Measurements from ENCODE around the gene HNRNPC.
A peak's percentile ranks its signal among the peaks of the same experiment; 100 is the strongest.
"Not testable (repeated sequence)": the region's sequence is repeated elsewhere in the genome, so short reads cannot be mapped to it uniquely, and the experiment has no call there.

Gene HNRNPC

DNA sequence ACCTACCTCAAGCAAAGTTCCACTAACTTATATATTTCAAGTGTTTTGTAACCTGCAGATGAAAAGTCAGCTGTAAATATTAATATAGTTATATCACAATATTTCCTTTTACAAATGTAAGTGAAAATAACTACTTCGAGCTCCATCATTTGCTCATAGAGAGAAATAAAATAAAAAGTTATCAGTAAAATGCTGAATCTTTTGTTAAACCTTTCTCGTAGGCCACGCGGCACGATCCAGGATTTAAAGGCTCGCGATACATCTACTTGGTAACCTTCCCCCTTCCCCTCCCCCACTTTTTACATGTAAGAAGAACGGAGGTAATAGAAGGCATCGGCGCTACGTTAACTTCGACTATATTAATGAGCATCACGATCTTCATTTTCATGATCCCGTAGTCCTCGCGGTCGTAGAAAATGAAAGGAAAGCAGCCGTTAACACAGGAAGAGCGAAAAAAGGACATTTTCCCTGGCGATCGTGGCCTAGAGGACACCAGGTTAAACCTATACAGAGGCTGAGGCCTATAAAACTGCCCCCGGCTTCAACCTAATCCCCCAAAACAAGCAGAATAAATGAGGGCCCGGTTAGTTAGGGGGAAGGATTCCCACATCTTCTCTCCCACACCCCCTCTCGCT lies 508 bp downstream of the HNRNPC start:
- DNase-seq = peak; percentile 39

DNA sequence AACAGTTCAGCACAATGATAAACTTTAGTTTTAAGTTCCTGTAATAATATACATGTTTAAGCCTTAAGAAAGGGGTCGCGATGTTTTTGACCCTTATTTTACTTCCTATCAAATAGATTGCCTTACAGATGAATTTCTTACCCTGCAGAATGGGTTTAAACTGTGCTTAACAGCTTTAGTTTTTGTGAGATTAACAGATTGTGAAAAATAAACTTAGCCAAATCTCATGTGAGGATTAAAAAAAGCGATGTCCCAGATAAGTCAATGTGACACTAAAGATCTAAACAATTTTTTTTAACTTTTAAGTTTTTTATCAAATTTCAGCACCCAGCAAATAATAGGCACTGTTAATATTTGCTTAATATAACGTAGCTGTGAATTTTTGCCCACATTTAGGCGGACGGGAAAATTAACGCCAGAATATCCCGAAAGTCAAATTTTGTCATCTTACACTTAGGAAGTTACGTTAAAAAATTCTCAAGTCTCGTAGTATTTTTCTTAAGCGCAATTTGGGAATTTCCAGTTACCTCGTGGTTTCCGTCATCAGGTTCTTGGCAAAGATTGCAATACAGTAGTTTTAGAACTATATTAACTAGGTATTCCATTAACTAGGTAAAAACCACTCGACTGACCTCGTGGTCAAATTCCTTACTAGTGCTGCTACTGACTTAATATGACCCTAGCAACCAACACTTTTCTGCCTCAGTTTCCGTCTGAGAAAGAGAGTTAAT lies 1.2 kb downstream of the HNRNPC start:
- no peak for DNase-seq

DNA sequence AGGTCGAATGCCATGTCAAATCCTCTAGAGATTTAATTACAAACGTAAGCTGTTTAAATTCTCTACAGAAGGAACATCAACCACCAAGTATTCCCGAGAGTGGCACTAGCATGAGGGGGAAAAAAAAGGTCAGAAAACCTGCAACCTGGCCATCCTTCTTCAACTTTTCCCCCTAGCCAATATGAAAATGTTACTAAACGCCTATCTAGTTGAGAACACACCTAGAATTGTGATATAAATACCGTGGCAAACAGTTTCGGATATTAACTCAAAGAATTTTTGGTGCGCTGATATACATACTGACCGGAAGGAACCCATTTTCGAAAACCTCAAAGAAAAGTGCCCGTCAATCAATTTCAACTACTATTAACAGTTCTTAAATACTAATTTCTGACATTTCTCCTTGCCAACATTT lies 1.8 kb downstream of the HNRNPC start:
- no peak for DNase-seq

DNA sequence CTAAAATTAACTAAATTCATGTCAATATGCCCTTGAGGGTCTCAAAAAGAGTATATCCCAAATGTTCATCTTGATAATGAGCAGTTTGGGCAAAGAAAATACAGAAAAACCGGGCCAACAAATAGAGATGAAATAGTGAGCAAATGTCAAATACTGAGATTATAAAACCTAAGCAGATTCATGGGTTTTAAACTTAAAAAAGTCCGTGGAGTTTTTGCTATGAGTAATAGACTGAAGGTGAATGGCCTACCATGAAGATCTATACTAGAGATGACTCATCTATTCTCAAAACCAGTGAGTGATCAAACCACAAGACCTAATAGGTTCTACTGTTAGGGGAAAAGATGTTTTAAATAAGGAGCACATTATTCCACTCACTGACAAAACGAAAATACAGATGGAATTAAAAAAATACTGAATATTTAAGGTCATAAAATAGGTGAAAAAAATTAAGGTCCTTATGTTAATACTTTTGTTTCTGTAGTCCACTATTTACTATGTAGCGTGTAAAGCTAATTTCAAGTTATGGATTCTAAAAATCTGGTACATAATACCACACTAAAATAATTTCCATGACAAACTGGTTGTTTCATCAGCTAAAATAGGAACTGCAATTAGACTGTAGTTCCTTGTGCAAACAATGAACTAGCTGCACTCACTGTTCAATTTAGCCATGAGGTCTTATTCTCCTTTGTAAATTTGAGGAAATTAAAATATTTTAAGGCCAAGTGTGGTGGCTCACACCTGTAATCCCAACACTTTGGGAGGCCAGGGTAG lies 5.0 kb downstream of the HNRNPC start:
- no peak for DNase-seq

- no peak for DNase-seq
Measured at GRCh38 chr14:21263284-21264024, 5.8 kb downstream of the HNRNPC start.

DNA sequence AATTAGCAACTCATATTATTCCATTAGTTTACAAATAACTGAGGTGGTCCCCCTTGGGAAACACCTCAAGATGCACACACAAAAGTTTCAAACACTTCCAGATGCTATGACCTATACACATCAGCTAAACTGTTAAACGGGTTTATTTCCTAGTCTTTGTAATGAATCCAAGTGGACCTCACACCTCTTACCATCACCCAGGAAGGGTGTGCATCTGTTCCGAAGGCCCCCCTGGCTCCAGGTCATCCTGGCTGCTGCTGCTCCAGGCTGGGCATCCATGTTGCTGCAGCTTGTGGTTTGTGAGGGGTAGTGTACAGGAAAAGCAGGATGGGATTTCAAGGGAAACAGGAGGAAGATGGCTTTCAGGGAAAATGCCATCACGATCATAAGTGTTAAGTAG lies 6.8 kb downstream of the HNRNPC start:
- no peak for DNase-seq

- DNase-seq = no peak
Measured at GRCh38 chr14:21261824-21262223, 7.4 kb downstream of the HNRNPC start.

- DNase-seq = no peak
Measured at GRCh38 chr14:21258889-21259787, 10.1 kb downstream of the HNRNPC start.

DNA sequence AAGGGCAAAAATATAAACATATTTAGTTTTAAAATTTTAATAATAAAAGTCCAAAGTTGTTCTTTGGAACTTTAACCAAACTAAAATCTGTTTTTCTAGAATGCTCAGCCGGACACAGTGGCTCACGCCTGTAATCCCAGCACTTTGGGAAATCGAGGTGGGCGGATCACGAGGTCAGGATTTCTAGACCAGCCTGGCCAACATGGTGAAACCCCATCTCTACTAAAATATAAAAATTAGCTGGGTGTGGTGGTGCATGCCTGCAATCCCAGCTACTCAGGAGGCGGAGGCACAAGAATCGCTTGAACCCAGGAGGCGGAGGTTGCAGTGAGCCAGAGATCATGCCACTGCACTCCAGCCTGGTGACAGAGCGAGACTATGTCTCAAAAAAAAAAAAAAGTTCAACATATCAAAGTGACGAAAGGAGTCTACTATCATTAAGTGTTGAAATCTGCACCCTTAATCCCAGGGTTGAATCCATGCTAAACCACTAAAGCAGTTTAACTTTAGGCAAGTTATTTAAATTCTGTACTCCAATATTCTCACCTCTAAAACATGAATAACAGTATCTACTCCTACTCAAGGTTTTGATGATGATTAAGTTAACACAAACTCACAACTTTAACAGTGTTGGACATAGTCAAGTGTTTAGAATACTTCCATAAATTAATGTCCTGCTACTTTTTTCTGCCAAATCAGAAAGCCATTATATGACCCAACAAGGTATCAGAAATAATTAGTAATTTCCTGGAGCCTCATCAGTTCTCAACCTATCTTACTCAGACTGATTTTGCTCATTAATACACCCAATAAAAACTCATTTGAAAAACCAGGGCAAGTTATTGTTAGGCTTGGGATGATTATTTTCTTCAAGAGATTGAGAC lies 11.0 kb downstream of the HNRNPC start:
- DNase-seq = no peak

GRCh38 chr14:21257394-21257909 lies 11.8 kb downstream of the HNRNPC start:
- DNase-seq = no peak

- no peak for DNase-seq
Measured at GRCh38 chr14:21256539-21257393, 12.5 kb downstream of the HNRNPC start.

- not testable (repeated sequence) for DNase-seq
Measured at GRCh38 chr14:21256102-21256447, 13.2 kb downstream of the HNRNPC start.

DNA sequence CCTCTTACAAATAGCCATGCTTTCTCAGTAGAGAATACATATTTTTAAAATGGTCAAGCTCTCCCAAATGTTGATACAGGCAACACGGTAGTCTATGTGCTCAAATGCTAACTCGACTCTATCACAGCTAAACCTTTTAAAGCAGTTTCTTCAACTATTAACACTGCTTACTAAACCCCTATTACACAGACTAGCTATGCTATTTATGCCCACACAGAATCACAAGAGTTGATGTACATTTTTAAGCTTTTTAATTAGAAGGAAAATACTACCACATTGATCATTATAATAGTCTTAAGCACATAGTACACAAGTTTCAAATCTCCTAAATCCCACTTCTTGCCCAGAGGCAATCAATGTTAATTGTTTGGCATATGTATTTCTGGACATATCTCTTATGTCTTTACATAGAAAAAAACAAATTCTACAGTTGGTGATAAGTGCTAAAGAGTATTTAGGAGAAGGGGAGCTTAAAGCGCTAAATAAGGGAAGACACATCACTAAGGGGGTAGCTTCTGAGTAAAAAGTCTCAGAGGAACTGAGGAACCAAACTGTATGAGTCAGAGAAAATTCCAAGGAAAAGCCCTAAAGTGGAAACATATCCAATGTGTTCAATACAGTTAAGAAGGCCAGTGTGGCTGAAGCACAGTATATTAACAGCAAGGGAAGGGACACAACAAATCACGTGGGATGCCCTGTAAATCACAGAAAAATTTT lies 13.7 kb downstream of the HNRNPC start:
- no peak for DNase-seq

DNA sequence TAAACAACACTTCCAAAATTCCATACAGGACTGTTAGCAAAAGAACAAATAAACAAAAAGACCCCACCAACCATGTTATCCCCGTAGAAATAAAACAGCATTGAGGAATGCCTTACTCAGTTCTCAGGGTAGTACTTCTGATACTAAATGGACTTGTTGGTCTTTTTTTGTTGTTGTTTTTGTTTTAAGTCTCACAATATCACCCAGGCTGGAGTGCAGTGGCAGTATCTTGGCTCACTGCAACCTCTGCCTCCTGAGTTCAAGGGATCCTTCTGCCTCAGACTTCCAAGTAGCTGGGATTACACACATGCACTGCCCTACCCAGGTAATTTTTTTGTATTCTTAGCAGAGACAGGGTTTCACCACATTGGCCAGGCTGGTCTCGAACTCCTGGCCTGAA lies 17.1 kb downstream of the HNRNPC start:
- no peak for DNase-seq

GRCh38 chr14:21251215-21251614 lies 18.0 kb downstream of the HNRNPC start:
- DNase-seq = no peak

DNA sequence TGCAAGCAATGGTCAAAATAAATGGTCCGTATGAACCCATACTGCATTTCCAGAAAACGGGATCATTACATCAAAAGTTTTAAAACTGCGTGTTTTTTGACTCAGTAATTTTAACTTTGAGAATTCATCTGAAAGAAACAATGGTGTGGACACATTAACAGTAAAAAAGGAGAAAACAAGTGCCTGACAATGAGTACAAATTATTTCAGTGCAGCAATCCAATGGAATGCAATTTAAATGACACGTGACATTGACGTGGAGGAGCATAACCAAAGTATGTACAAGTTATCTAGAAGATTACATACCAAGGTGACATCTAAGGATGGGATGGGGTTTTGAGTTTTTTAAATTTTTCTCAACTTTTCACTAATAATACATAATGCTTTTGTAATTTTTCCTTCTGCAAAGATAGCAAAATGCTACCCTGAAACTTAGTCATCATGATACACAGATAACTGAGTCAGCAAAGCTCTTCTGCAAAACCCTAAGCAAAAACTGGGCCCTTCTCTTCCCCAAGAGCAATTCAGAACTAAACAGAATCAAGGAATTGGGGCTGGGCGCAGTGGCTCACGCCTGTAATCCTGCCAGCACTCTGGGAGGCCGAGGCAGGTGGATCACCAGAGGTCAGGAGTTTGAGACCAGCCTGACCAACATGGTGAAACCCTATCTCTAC lies 20.4 kb downstream of the HNRNPC start:
- DNase-seq = no peak

- DNase-seq = no peak
Measured at GRCh38 chr14:21248338-21248737, 20.9 kb downstream of the HNRNPC start.

DNA sequence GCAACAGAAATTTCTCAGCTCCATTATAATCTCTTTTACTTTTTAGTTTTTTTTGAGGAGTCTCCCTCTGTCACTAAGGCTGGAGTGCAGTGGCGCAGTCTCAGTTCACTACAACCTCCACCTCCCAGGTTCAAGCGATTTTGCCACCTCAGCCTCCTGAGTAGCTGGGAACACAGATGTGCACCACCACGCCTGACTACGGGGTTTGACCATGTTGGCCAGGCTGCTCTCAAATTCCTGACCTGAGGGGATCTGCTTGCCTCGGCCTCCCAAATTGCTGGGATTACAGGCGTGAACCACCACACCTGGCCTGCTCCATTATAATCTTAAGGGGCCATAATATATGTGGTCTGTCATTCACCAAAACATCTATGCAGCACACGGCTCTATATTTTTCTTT lies 23.4 kb downstream of the HNRNPC start:
- no peak for DNase-seq

- no peak for DNase-seq
Measured at GRCh38 chr14:21244544-21244943, 24.7 kb downstream of the HNRNPC start.

Measured in CD4-positive, alpha-beta T cell treated with Interleukin-17A for 4 hours (primary cell).